Fibroblast of lung (primary cell): ENCODE results near the gene ANKRD24. TPM values are rescaled to one million over a fixed set of nuclear protein-coding genes. Genes with fewer than 3 reads are reported as not detected.
"Not testable (repeated sequence)": the region's sequence is repeated elsewhere in the genome, so short reads cannot be mapped to it uniquely, and the experiment has no call there.

ENCODE experiments used
- DNase-seq, 2 donors: peaks; one replicate each; pipeline versions ENCODE4 v3.0.0 to v3.0.0-alpha.2; 2010; ENCODE audit warnings: low read depth in 2 of 2
- H2AFZ ChIP-seq: 2 replicates; pipeline ENCODE4 v1.5.1; 2012; ENCODE audit warnings: low read length, control low read depth, inconsistent platforms
- H3K27ac ChIP-seq: 2 replicates; pipeline ENCODE4 v1.5.1; 2011; ENCODE audit warnings: low read length, control low read depth; ENCODE audit not compliant: insufficient read depth
- H3K27me3 ChIP-seq: 2 replicates; pipeline ENCODE4 v1.5.1; 2011; ENCODE audit warnings: mild to moderate bottlenecking, low read length; ENCODE audit not compliant: control insufficient read depth, insufficient read depth
- H3K36me3 ChIP-seq: 2 replicates; pipeline ENCODE4 v1.5.1; 2011; ENCODE audit warnings: low read length; ENCODE audit not compliant: control insufficient read depth, insufficient read depth
- H3K4me1 ChIP-seq: 2 replicates; pipeline ENCODE4 v1.5.1; 2011; ENCODE audit warnings: low read length; ENCODE audit not compliant: control insufficient read depth, insufficient read depth; ENCODE audit errors: extremely low read depth
- H3K4me2 ChIP-seq: 2 replicates; pipeline ENCODE4 v1.5.1; 2011; ENCODE audit warnings: low read length, control low read depth; ENCODE audit not compliant: insufficient read depth; ENCODE audit errors: extremely low read depth
- H3K4me3 ChIP-seq, 4 experiments: fragments of 200-600 bp in 1 of 4; sonication (generic) in 1 of 4; replicated peaks in 1 of 4; 2 replicates each; pipeline ENCODE4 v1.5.1; 2011 to 2016; ENCODE audit warnings: low read length in 4 of 4, low read depth in 3 of 4, mild to moderate bottlenecking in 3 of 4, control low read depth in 2 of 4, inconsistent platforms in 1 of 4, mixed read lengths in 1 of 4; ENCODE audit not compliant: insufficient read depth in 1 of 4; ENCODE audit errors: control extremely low read depth in 1 of 4
- H3K79me2 ChIP-seq: 2 replicates; pipeline ENCODE4 v1.5.1; 2012; ENCODE audit warnings: mild to moderate bottlenecking, low read length, inconsistent platforms; ENCODE audit not compliant: control insufficient read depth, insufficient read depth
- H3K9ac ChIP-seq: 2 replicates; pipeline ENCODE4 v1.5.1; 2011; ENCODE audit warnings: mild to moderate bottlenecking, low read length, control low read depth; ENCODE audit not compliant: insufficient read depth
- H3K9me3 ChIP-seq: 2 replicates; pipeline ENCODE4 v1.5.1; 2012; ENCODE audit warnings: low read depth, low read length; ENCODE audit not compliant: control insufficient read depth, insufficient read depth
- H4K20me1 ChIP-seq: 2 replicates; pipeline ENCODE4 v1.5.1; 2011; ENCODE audit warnings: low read length; ENCODE audit not compliant: control insufficient read depth, insufficient read depth; ENCODE audit errors: extremely low read depth
- EZH2 ChIP-seq: IDR thresholded peaks from 2 replicates; pipeline ENCODE4 v1.5.1; 2012; ENCODE audit warnings: low read length, control low read depth, mild to moderate bottlenecking; ENCODE audit errors: missing control alignments
- polyA plus RNA-seq, 2 donors: library from polyadenylated mRNA; depleted of rRNA in 1 of 2; stranded (reverse) in 1 of 2; unstranded in 1 of 2; fragments of >200 nt; gene quantifications; 2 replicates each; pipeline ENCODE4 v1.2.1, GENCODE V29; 2011 to 2012; ENCODE audit warnings: missing spikeins in 1 of 2
- total RNA-seq: library from RNA; depleted of rRNA; stranded (reverse); fragments of >200 nt; gene quantifications from 2 replicates; pipeline ENCODE4 v1.2.1, GENCODE V29; 2014
- TF ChIP-seq, protein P1 (sequence below), 2 donors: IDR thresholded peaks in 1 of 2; conservative IDR thresholded peaks in 1 of 2; 1 replicate in 1 of 2; 2 replicates in 1 of 2; pipeline ENCODE4 v1.5.1; 2011 to 2012; ENCODE audit warnings: low read length in 2 of 2, control low read depth in 1 of 2, inconsistent platforms in 1 of 2, low read depth in 1 of 2, mild to moderate bottlenecking in 1 of 2

The ANKRD24 gene
- total and polyA plus RNA-seq, 2 donors (not counting 1 experiment from before 2014, with no cell fraction given), result 0.14 to 2.3 TPM

DNA sequence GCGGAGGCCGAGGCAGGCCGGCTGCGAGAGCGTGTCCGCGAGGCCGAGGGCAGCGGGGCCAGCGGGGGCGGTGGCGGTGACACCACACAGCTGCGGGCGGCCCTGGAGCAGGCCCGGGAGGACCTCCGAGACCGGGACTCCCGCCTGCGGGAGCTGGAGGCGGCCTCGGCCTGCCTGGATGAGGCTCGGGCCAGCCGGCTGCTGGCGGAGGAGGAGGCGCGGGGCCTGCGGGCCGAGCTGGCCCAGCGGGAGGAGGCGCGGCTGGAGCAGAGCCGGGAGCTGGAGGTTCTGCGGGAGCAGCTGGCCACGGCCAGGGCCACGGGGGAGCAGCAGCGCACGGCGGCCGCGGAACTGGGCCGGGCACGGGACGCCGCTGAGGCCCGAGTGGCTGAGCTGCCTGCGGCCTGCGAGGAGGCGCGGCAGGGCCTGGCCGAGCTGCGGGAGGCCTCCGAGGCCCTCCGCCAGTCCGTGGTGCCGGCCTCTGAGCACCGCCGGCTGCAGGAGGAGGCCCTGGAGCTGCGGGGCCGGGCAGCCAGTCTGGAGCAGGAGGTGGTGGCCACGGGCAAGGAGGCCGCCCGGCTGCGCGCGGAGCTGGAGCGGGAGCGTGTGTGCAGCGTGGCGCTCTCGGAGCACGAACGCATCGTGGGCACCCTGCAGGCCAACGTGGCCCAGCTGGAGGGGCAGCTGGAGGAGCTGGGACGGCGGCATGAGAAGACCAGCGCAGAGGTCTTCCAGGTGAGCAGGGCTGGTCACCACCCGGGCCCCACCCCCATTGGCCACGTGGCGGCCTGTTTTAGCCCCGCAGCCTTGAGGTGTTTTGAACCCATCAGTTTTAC, 35.2 kb downstream of the ANKRD24 start:
- Histone ChIP-seq H3K9ac (no peak overlapping the region), H3K4me3 (no peak overlapping the region), H3K4me1 (no peaks in the 10 kb centered on the region), H3K27me3 (no peaks in the 10 kb centered on the region), H3K36me3 (no peaks in the 10 kb centered on the region), H3K4me2 (no peak overlapping the region), H4K20me1 (no peaks in the 10 kb centered on the region), H3K79me2 (no peaks in the 10 kb centered on the region), H3K27ac (no peak overlapping the region), H2AFZ (no peak overlapping the region), H3K9me3 (no peaks in the 10 kb centered on the region)
- no peak for DNase-seq
- TF ChIP-seq EZH2, result no peak
- TF ChIP-seq, protein P1, sequence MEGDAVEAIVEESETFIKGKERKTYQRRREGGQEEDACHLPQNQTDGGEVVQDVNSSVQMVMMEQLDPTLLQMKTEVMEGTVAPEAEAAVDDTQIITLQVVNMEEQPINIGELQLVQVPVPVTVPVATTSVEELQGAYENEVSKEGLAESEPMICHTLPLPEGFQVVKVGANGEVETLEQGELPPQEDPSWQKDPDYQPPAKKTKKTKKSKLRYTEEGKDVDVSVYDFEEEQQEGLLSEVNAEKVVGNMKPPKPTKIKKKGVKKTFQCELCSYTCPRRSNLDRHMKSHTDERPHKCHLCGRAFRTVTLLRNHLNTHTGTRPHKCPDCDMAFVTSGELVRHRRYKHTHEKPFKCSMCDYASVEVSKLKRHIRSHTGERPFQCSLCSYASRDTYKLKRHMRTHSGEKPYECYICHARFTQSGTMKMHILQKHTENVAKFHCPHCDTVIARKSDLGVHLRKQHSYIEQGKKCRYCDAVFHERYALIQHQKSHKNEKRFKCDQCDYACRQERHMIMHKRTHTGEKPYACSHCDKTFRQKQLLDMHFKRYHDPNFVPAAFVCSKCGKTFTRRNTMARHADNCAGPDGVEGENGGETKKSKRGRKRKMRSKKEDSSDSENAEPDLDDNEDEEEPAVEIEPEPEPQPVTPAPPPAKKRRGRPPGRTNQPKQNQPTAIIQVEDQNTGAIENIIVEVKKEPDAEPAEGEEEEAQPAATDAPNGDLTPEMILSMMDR (conservative IDR thresholded peaks at IDR 0.05 in 1 of 2, IDR thresholded peaks at IDR 0.05 in 1 of 2; ENCODE audit: low read depth in 1 of 2, low read length in 2 of 2), result no peak

DNA sequence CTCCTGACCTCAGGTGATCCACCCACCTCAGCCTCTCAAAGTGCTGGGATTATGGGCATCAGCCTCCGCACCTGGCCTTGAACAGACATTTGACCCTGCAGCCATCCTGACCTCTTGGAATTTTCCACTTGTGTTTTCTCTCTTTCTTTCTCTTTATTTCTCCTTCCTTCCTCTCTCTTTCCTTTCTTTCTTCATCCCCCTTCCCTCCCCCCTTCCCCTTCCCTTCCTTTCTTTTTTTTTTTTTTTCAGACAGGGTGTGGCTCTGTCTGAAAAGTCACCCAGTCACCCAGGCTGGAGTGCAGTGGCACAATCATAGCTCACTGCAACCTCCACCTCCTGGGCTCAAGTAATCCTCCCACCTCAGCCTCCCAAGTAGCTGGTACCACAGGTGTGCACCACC, 36.0 kb downstream of the ANKRD24 start:
- H3K4me2 ChIP-seq, H3K79me2 ChIP-seq, H3K4me1 ChIP-seq, H3K9ac ChIP-seq, H4K20me1 ChIP-seq, H3K9me3 ChIP-seq, H2AFZ ChIP-seq, H3K4me3 ChIP-seq, H3K27ac ChIP-seq, DNase-seq, H3K36me3 ChIP-seq, H3K27me3 ChIP-seq: not testable (repeated sequence)

DNA sequence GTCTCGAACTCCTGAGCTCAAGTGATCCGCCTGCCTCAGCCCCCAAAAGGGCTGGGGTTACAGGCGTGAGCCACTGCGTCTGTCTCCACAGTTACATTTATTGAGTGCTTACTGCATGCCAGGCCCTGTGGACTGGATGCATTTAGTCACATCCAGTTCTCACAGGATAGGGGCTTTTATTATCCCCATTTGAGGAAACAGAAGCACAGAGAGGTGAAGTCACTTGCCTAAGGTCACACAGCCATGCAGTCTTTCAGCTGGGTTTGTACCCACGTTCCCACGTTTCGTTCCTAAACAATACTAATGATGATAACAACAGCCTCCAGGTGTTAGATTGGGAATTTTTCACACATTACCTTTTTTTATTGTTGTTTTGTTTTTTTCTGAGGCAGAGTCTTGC, 37.7 kb downstream of the ANKRD24 start:
- no peaks in the 10 kb centered on the region for H3K4me1 ChIP-seq
- H3K27ac ChIP-seq, result no peak overlapping the region
- no peak for TF ChIP-seq EZH2
- TF ChIP-seq, protein P1 (conservative IDR thresholded peaks at IDR 0.05 in 1 of 2, IDR thresholded peaks at IDR 0.05 in 1 of 2; ENCODE audit: low read depth in 1 of 2, low read length in 2 of 2), result no peak
- H3K79me2 ChIP-seq, result no peaks in the 10 kb centered on the region
- no peak overlapping the region for H3K4me3 ChIP-seq
- no peak overlapping the region for H2AFZ ChIP-seq
- no peak for DNase-seq
- no peak overlapping the region for H3K9ac ChIP-seq
- H3K36me3 ChIP-seq, result no peaks in the 10 kb centered on the region
- no peak overlapping the region for H3K4me2 ChIP-seq
- H4K20me1 ChIP-seq, result no peaks in the 10 kb centered on the region
- no peaks in the 10 kb centered on the region for H3K27me3 ChIP-seq
- H3K9me3 ChIP-seq, result no peaks in the 10 kb centered on the region
